Body of pancreas (tissue), 4 donors: ENCODE data around the gene ZNF880. TPM values are rescaled to one million over a fixed set of nuclear protein-coding genes. Genes with fewer than 3 reads are reported as not detected.
"Not testable (repeated sequence)": the region's sequence is repeated elsewhere in the genome, so short reads cannot be mapped to it uniquely, and the experiment has no call there.

Experiments
- ATAC-seq: fragments of 150-250 bp; one replicate; pipeline ENCODE4 v1.9.1; 2016
- DNase-seq, 4 donors: peaks; one replicate each; pipeline ENCODE4 v3.0.0-alpha.2; 2019
- H3K27ac ChIP-seq, 4 donors: fragments of 200-600 bp; sonication (generic); 1 replicate in 3 of 4; 2 replicates in 1 of 4; pipeline versions ENCODE4 v1.5.1 to v1.6.1; 2016 to 2019; ENCODE audit warnings: mild to moderate bottlenecking in 1 of 4, mixed read lengths in 1 of 4, moderate library complexity in 1 of 4
- H3K27me3 ChIP-seq, 2 donors: fragments of 200-600 bp; sonication (generic); one replicate each; pipeline ENCODE4 v1.6.0; 2016; ENCODE audit warnings: mild to moderate bottlenecking in 1 of 2
- H3K36me3 ChIP-seq, 2 donors: fragments of 200-600 bp; sonication (generic); replicated peaks in 1 of 2; 2 replicates each; pipeline ENCODE4 v1.5.1; 2016; ENCODE audit warnings: low read depth in 2 of 2; ENCODE audit not compliant: insufficient read depth in 1 of 2
- H3K4me1 ChIP-seq: fragments of 200-600 bp; sonication (generic); one replicate; pipeline ENCODE4 v1.6.0; 2016
- H3K4me3 ChIP-seq, 2 donors: fragments of 200-600 bp; sonication (generic); 1 replicate in 1 of 2; 2 replicates in 1 of 2; pipeline ENCODE4 v1.5.1; 2016 to 2019
- H3K9me3 ChIP-seq, 3 donors: fragments of 200-600 bp; sonication (generic); 1 replicate in 2 of 3; 2 replicates in 1 of 3; pipeline ENCODE4 v1.5.1; 2016
- POLR2A ChIP-seq, 3 donors: fragments of 450-650 bp; IDR thresholded peaks; one replicate each; pipeline ENCODE4 v1.6.1; 2016; ENCODE audit warnings: antibody characterized with exemption in 3 of 3, mild to moderate bottlenecking in 2 of 3
- WGBS, 2 donors: methylation state at CpG; one replicate each; pipeline ENCODE4 v1.1.5; 2017; 5-methylcytosine and 5-hydroxymethylcytosine counted together
- intact Hi-C: fragments of 100-400 bp; cut with DNase I; formaldehyde crosslinking; loops from one replicate; pipeline ENCODE4 v1.15.1; 2023
- total RNA-seq, 2 donors: library from RNA; depleted of rRNA; stranded (reverse); fragments of >200 nt; gene quantifications; one replicate each; pipeline ENCODE4 v1.1.0, GENCODE V29; 2016
- TF ChIP-seq, protein P1 (sequence below), 7 experiments: fragments of 450-650 bp in 4 of 7; fragments of 200-600 bp in 3 of 7; sonication (generic) in 3 of 7; IDR thresholded peaks; one replicate each; pipeline ENCODE4 v1.5.1; 2016 to 2019; ENCODE audit warnings: antibody characterized with exemption in 7 of 7

Gene ZNF880
- total RNA-seq, 2 donors from 2014 or later, result 12.2 to 17.8 TPM

DNA sequence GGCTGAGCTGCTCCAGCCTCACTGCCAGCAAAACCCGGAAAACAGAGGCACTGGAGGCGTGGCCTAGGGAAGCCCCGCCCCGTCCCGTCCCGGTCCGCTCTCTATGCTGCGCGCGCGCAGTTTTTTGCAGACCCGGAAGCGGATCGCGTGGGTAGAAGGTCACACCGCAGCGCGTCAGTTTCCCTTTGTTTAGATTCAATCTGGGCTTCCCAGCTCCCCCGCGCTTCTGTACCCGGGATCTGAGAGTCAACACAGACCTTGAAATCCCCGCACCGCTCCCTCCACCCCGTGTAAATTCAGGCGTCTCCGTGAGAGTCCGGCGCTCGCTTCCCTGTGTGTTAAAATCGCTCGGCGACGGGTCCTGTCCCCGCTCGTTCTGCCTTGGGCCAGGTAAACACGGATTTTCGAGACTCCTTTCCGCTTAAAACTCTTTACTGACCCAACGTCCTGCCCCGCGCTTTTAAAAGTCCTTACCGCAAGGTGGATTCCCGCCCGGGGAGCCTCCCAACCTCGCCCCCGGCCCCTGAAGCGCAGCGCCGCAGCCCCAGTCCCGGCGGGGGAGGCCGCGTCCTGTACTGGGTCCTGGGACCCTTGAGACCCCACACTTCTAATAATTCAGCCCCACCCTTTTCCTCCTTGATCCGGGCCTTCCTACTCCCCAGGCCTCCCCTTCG is 33.5 kb upstream of the ZNF880 start, which contains the start of gene ZNF610:
Gene ZNF610 (plus strand): TSS at position 127 of the 674 bp plus-strand sequence. CDS start 12,930 bp downstream, outside the sequence.
- peak within 1 kb of the TSS; percentile 25 to 55 for H3K4me3 ChIP-seq
- no peaks in the 10 kb centered on the region for H3K36me3 ChIP-seq
- ATAC-seq, result peak; percentile 96
- WGBS, 2 donors, result 1% methylated on average over 25 to 55 of the region's 55 CpGs
- peak; percentile 82 to 89 (median 85) for DNase-seq
- H3K27me3 ChIP-seq, result no peaks in the 10 kb centered on the region
- peaks cover 0 to 19% (median 0%) of the 10 kb centered on the region in 3 donors for H3K9me3 ChIP-seq
- peaks cover 6% of the 10 kb centered on the region for H3K4me1 ChIP-seq
- H3K27ac ChIP-seq, result peak within 1 kb of the TSS in 3 of 4 donors; percentile 32 to 77 (median 69)
- TF ChIP-seq, protein P1, sequence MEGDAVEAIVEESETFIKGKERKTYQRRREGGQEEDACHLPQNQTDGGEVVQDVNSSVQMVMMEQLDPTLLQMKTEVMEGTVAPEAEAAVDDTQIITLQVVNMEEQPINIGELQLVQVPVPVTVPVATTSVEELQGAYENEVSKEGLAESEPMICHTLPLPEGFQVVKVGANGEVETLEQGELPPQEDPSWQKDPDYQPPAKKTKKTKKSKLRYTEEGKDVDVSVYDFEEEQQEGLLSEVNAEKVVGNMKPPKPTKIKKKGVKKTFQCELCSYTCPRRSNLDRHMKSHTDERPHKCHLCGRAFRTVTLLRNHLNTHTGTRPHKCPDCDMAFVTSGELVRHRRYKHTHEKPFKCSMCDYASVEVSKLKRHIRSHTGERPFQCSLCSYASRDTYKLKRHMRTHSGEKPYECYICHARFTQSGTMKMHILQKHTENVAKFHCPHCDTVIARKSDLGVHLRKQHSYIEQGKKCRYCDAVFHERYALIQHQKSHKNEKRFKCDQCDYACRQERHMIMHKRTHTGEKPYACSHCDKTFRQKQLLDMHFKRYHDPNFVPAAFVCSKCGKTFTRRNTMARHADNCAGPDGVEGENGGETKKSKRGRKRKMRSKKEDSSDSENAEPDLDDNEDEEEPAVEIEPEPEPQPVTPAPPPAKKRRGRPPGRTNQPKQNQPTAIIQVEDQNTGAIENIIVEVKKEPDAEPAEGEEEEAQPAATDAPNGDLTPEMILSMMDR (IDR thresholded peaks at IDR 0.05), result no peak
- TF ChIP-seq POLR2A (IDR thresholded peaks at IDR 0.05), result peak; percentile 35 to 77 (median 69)
- intact Hi-C loops, result no loop called here

DNA sequence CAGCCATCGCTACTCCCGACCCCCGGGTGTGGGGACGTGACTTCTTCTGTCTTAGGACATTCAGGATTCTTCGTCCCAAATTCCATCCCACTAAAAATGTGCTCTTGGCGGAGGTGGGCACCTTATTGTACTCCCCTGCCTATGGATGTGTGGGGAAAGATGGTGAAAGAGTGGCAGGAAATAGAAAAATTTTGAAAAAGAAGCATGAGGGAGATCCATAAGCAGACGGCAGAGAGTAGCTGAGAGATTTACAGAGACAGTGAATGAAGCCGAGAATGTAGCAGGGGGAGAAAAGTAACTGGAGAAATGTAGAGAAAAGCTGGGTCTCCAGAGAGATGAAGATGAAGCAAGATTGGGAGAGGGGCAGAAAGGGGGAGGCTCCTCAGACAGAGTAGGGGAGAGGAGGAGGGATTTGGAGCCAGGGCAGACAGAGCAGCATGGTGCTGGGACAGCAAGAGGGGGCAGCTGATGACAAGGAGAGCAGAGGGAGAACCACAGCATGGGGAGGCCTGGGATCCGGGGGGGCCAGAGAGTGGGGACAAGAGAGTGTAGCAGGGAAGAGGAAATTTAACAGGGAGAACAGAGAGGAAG is 32.8 kb upstream of the ZNF880 start:
- WGBS, 2 donors, result 3 to 4% methylated on average over 9 of the region's 9 CpGs
- no peak for DNase-seq
- Histone ChIP-seq H3K4me3 (peak overlapping the region; percentile 25 to 55), H3K4me1 (peaks cover 6% of the 10 kb centered on the region), H3K27me3 (no peaks in the 10 kb centered on the region), H3K36me3 (no peaks in the 10 kb centered on the region), H3K9me3 (peaks cover 0 to 12% (median 0%) of the 10 kb centered on the region in 3 donors), H3K27ac (peak overlapping the region in 3 of 4 donors; percentile 32 to 77 (median 69))
- ATAC-seq, result no peak
- intact Hi-C loops, result no loop called here
- TF ChIP-seq, protein P1 (IDR thresholded peaks at IDR 0.05), result no peak
- TF ChIP-seq POLR2A (IDR thresholded peaks at IDR 0.05), result no peak

DNA sequence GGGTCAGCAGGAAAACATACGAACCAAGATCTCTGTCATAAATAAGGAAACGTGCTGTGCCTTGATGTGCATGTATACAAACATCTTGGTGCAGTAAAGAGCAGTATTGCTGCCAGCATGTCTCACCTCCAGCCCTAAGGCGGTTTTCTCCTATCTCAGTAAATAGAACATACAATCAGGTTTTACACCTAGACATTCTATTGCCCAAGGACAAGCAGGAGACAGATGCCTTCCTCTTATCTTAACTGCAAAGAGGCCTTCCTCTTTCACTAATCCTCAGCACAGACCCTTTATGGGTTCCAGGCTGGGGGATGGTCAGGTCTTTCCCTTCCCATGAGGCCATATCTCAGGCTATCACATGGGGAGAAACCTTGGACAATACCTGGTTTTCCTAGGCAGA is 30.7 kb upstream of the ZNF880 start:
- H3K27ac ChIP-seq, ATAC-seq, DNase-seq, intact Hi-C loops, H3K9me3 ChIP-seq, H3K36me3 ChIP-seq, H3K4me3 ChIP-seq, H3K27me3 ChIP-seq, H3K4me1 ChIP-seq: not testable (repeated sequence)
- 66 to 75% methylated on average over 3 of the region's 3 CpGs for WGBS, 2 donors

DNA sequence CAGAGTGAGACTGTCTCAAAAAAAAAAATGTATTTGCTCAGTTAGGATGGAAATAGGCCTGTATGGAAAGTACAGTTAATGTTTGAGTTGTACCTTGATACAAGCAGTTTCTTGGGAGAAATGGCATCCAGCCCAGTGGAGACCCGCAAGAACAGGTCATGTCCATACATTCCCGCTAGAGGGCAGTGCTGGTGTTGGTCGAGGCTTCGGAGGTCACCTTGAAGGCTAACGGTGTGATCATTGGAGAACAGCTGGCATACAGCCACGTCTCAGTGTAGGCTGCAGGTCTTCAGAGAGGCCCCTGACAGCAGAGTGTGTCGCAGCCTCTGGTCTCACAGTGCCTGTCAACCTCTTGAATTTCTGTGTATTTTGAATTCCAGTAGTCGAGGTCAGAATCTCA is 26.2 kb upstream of the ZNF880 start:
- intact Hi-C loops, result no loop called here
- Histone ChIP-seq H3K4me1 (no peaks in the 10 kb centered on the region), H3K9me3 (no peaks in the 10 kb centered on the region), H3K27me3 (no peaks in the 10 kb centered on the region), H3K36me3 (no peaks in the 10 kb centered on the region), H3K27ac (no peak overlapping the region), H3K4me3 (no peak overlapping the region)
- 14 to 18% methylated on average over 7 to 8 of the region's 8 CpGs for WGBS, 2 donors
- TF ChIP-seq POLR2A (IDR thresholded peaks at IDR 0.05), result no peak
- TF ChIP-seq, protein P1 (IDR thresholded peaks at IDR 0.05), result peak in 5 of 7 experiments; percentile 20 to 41 (median 37)
- ATAC-seq (peak; percentile 48), DNase-seq (peak; percentile 32 to 59 (median 49))

DNA sequence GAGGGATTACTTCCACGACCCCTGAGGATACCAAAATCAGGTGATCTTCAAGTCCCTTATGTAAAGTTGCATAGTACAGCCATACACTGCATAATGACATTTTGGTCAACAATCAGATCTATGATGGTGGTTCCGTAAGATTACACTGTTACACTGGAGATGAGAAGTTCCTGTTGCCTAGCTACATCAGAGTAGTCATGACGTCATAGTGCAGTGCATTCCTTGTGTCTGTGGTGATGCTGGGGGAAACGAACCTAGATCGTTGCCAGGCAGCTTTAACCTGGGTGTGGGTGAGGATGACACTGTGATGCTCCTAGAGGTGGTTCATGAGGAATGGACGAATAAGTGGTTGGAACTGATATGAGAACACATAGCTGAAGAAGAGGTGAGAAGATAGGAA is 24.6 kb upstream of the ZNF880 start:
- ATAC-seq, result no peak
- intact Hi-C loops, result no loop called here
- 68 to 72% methylated on average over 6 of the region's 6 CpGs for WGBS, 2 donors
- Histone ChIP-seq H3K36me3 (no peaks in the 10 kb centered on the region), H3K27me3 (no peaks in the 10 kb centered on the region), H3K27ac (no peak overlapping the region), H3K4me3 (no peak overlapping the region), H3K4me1 (no peaks in the 10 kb centered on the region), H3K9me3 (no peaks in the 10 kb centered on the region)
- no peak for DNase-seq
- no peak for TF ChIP-seq POLR2A (IDR thresholded peaks at IDR 0.05)
- TF ChIP-seq, protein P1 (IDR thresholded peaks at IDR 0.05), result no peak
